ENCODE data around the gene TMEM170B. TPM values are rescaled to one million over a fixed set of nuclear protein-coding genes. Genes with fewer than 3 reads are reported as not detected.

The TMEM170B gene
- total and polyA plus RNA-seq, 2 of the 8 experiments (the other 6 are each of a cell fraction or from before 2014, with no cell fraction given): 0.80 to 4.3 TPM

- CTCF ChIA-PET (ENCODE audit: partially characterized antibody): interaction anchor here (0.5 to 5.5 kb wide), 5 partner anchors 9 to 747 kb away, joined by 3 to 28 read pairs (median 3); no protein-coding TSS in a partner anchor
- Histone ChIP-seq H2AFZ (ENCODE audit: low read length) (no peak overlapping the region), H3K56ac (replicated peaks; ENCODE audit: insufficient read length, low read depth, low read length) (no peak overlapping the region)
These were observed 29.1 kb downstream of the TMEM170B start for GRCh38 chr6:11566609-11567008.

More at GRCh38 chr6:11566609-11567008, 29.1 kb downstream of the TMEM170B start:
- DNase-seq (ENCODE audit: low read depth in 1 of 2, low spot score in 2 of 2): no peak
- Histone ChIP-seq H3K23ac (ENCODE audit: insufficient read length) (no peak overlapping the region), H3K18ac (ENCODE audit: extremely low read depth, low read length) (no peak overlapping the region), H3K79me2 (ENCODE audit: control insufficient read depth in 1 of 2, insufficient read depth in 2 of 2, low read length in 2 of 2) (no peaks in the 10 kb centered on the region), H3K4me1 (replicated peaks in 1 of 4; ENCODE audit: control insufficient read depth in 3 of 4, insufficient read depth in 4 of 4, low read length in 3 of 4) (peaks cover 0 to 2% (median 0%) of the 10 kb centered on the region in 4 experiments; a peak in 1 of 7 replicates), H4K20me1 (replicated peaks in 1 of 2; ENCODE audit: control insufficient read depth in 1 of 2, insufficient read depth in 2 of 2, low read length in 2 of 2) (peaks cover 0 to 2% of the 10 kb centered on the region in 2 experiments), H3K4ac (replicated peaks; ENCODE audit: insufficient read length, low read depth, low read length) (no peak overlapping the region), H4K91ac (replicated peaks; ENCODE audit: insufficient read length, low read length) (no peak overlapping the region), H3K4me3 (ENCODE audit: extremely low read depth in 1 of 4, insufficient read depth in 2 of 4, low read depth in 3 of 4, low read length in 4 of 4) (no peak overlapping the region), H3K4me2 (ENCODE audit: insufficient read depth in 1 of 2, low read depth in 2 of 2, low read length in 2 of 2) (no peak overlapping the region), H3K36me3 (ENCODE audit: control insufficient read depth in 2 of 4, insufficient read depth in 4 of 4, low read length in 3 of 4) (peaks cover 0 to 2% (median 0%) of the 10 kb centered on the region in 4 experiments; a peak in 2 of 8 replicates), H3K23me2 (ENCODE audit: low read depth, low read length) (no peaks in the 10 kb centered on the region), H2BK20ac (ENCODE audit: low read length) (no peak overlapping the region), H2AK5ac (ENCODE audit: low read depth, low read length) (no peak overlapping the region), H4K5ac (ENCODE audit: insufficient read length, low read depth, low read length) (no peak overlapping the region), H2BK15ac (ENCODE audit: low read length) (no peak overlapping the region), H2BK5ac (ENCODE audit: low read depth, low read length) (no peak overlapping the region), H4K8ac (ENCODE audit: extremely low read depth, insufficient read depth, low read length) (no peak overlapping the region), H3K9me3 (ENCODE audit: insufficient read depth in 2 of 2, low read depth in 1 of 2, low read length in 1 of 2) (no peaks in the 10 kb centered on the region), H3K27me3 (replicated peaks in 1 of 4; ENCODE audit: control insufficient read depth in 3 of 4, extremely low read depth in 1 of 4, insufficient read depth in 3 of 4, low read length in 3 of 4) (no peaks in the 10 kb centered on the region), H3K79me1 (ENCODE audit: low read depth, low read length) (no peaks in the 10 kb centered on the region), H3K14ac (ENCODE audit: insufficient read length) (no peak overlapping the region), H2BK12ac (ENCODE audit: low read depth, low read length) (no peak overlapping the region), H2BK120ac (replicated peaks; ENCODE audit: low read depth, low read length) (no peak overlapping the region), H3K27ac (ENCODE audit: low read depth, low read length) (no peak overlapping the region), H3K9ac (replicated peaks in 1 of 4; ENCODE audit: extremely low read depth in 1 of 4, low read depth in 3 of 4, low read length in 3 of 4) (no peak overlapping the region)
- no peak for TF ChIP-seq CEBPB (IDR thresholded peaks at IDR 0.05; ENCODE audit: low read depth, low read length)
- TF ChIP-seq CREB1 (IDR thresholded peaks at IDR 0.05): no peak
- no peak for TF ChIP-seq YY1 (IDR thresholded peaks at IDR 0.05; ENCODE audit: low read depth, low read length)
- no peak for TF ChIP-seq ATF3 (IDR thresholded peaks at IDR 0.05; ENCODE audit: insufficient read depth, low read depth, low read length)
- TF ChIP-seq SP4 (IDR thresholded peaks at IDR 0.05; ENCODE audit: low read length): no peak
- TF ChIP-seq ZNF274 (IDR thresholded peaks at IDR 0.05; ENCODE audit: borderline replicate concordance, extremely low read depth, low read length): no peak
- 93% methylated on average over 8 of the region's 8 CpGs; no CpG with 5 or more reads in 1 of the 2 experiments for WGBS, 2 experiments (ENCODE audit: extremely low coverage in 1 of 2, insufficient coverage in 1 of 2, insufficient read length in 1 of 2, insufficient replicate concordance in 2 of 2, low coverage in 1 of 2, low lambda C conversion rate in 2 of 2, missing lambda C conversion rate in 1 of 2)
- POLR2A ChIA-PET (ENCODE audit: partially characterized antibody): interaction anchor here (1.1 kb wide), 1 partner anchor 26 kb away, joined by 3 read pairs; no protein-coding TSS in a partner anchor
- no peak for FAIRE-seq
